Ovary (tissue), 3 donors: Measurements from ENCODE around the gene BID.

ENCODE experiments used
- CTCF ChIP-seq, 3 donors: fragments of 450-650 bp in 2 of 3; fragments of 200-600 bp in 1 of 3; IDR thresholded peaks; one replicate each; pipeline versions ENCODE4 v1.5.1 to v1.8.0; 2016 to 2022; ENCODE audit warnings: antibody characterized with exemption in 3 of 3, mild to moderate bottlenecking in 1 of 3
- EP300 ChIP-seq: sonication (generic); formaldehyde crosslinking; IDR thresholded peaks from one replicate; pipeline ENCODE4 v1.6.1; 2017; ENCODE audit warnings: antibody characterized with exemption
- POLR2A ChIP-seq: fragments of 450-650 bp; IDR thresholded peaks from one replicate; pipeline ENCODE4 v1.6.1; 2017; ENCODE audit warnings: antibody characterized with exemption, mild to moderate bottlenecking, moderate library complexity
- donor health status: DM: no; HTN: no; CAD: no.

GRCh38 chr22:17822087-17822486 is 47.8 kb upstream of the BID start:
- TF ChIP-seq EP300 (no peak), CTCF (IDR thresholded peaks at IDR 0.05) (no peak), POLR2A (no peak)
